CD4-positive, alpha-beta T cell treated with Interleukin-4 for 1 hour (primary cell): Measurements from ENCODE around the gene POLR1G.

Experiments
- DNase-seq, 2 donors: peaks; one replicate each; pipeline ENCODE4 v3.0.0-alpha.2; 2020 to 2022

The POLR1G gene

DNA sequence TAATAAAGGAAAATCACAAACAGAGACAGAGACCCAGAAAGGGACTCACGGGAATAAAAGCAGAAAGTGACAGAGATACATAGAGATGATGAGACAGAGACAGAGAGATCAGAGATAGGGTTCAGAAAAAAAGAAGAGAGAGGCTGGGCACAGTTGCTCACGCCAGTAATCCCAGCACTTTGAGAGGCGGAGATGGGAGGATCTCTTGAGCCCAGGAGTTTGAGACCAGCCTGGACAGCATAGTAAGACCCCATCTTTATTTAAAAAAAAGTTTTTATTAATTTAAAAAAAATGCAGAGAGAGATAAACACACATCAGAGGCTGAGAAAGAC lies 41.9 kb downstream of the POLR1G start:
- DNase-seq, result no peak

DNA sequence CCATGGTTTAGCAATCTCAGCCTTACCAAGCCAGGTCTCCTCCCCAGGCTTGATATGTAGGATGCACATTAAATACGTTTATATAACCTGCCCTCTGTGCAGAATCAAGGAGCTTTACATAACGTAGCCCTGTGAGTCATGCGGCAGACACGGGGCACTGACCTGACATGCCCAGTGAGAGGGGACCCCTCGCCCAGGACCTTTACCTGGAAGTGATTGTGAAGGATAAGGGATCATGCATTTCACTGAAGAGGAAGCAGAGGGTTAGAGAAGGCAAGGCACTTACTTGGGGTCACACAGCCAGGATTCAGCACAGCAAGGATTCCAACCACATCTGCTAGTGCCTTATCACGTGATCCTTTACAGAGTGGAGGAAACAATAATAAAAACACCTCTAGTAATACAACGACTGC lies 42.4 kb downstream of the POLR1G start:
- peak; percentile 37 to 39 for DNase-seq

DNA sequence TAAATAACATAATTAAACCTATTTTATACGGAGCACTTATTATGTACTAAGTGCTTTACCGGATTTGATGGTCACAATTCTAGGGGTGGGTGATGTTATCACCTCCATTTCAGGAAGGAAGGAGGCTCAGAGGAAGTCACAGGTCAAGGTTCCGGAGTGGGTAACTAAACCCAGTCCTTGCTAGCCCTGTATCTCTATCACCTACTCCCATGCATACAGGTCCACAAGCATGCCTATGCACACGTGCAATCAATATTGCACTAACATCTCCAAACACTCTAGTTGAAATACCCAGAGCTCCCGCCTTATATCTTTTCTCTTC lies 43.5 kb downstream of the POLR1G start:
- peak; percentile 74 to 83 for DNase-seq

DNA sequence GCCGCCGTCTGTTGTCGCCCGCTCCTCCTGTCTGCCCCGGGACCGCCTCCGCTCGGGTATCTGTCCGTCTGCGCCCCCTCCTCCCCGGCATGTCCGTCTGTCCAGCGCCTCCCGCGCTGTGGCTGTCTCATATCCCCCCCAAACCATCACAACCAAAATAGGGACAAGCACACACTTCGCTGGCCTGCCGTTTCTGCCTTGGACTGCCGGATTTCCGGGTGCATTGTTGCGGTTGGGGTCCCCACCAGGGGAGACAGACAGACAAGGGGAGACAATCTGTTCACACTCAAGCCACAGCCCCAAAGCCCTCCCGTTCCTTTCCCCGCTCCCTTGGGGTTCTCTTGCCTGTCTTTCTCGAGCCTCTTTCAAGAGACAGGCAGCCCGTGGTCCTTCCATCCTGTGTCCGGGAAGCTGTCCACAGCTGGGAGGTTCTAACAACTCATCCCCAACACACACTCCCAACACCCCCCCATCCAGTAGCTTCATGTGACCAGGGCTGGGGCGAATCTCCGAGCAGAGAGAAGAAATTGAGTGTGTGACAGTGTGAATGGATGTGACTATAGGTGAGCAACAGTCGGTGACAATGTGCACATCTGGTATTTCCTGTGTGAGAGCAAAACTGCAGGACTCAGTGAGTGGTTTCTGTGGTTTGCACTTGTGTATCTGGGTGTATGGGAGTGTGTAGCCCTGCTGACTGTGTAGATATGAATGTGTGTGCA lies 44.8 kb downstream of the POLR1G start:
- DNase-seq, result peak; percentile 83 to 87

DNA sequence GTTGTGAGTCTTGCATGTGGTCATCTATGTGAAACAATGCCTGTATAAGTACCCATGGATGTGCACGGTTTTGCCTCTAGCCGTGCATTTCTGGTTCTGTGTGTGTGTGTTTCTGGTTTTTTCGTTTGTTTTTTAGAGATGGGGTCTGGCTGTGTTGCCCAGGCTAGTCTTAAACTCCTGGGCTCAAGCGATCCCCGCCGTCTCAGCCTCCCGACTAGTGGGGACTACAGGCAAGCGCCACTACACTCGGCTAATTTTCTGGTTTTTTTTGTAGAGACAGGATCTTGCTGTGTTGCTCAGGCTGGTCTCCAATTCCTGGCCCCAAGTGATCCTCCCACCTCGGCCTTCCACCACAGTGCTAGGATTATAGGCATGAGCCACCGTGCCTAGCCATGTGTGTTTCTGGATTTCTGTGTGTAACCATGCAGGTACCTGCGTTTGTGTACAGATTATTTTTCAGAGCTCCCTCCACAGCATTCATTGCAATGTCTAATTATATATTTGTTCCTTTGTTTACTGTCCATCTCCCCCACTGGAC lies 45.5 kb downstream of the POLR1G start:
- no peak for DNase-seq

DNA sequence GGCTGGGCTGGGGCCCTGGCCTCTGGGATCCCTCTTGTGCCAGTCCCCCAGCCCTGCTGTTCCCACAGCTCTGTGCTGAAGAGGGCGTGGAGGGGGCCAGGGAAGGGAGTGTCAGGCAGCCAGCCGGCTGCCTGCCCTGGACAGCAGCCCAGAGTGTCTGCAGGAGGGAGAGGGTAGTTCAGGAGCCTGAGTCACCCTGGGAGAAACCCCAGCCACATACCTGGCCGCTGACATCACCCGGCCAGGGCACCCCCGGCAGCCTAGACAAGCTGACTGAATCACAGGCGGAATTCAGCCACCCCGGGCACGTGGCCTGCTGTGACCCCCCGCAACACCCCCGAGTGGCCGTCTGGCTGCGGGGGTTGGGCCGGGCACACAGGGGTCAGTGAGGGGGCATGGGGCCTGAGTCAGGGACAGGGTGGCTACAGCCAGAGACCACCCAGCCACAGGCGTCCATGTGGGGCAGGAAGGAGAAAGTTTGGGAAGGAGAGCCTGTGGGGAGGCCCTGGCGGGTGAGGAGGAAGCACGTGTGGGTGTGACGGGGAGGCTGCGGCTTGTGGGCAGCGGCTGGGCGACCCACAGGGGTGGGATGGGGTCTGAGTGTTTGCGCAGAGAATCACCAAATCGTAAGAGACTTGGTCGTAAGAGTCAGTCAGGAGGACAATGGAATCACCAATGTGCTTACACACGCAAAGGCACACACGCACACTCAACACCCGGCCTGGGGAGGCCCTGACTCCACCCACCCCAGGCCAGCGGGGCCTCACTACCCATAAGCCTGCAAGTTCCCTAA lies 49.5 kb downstream of the POLR1G start:
- DNase-seq, result peak; percentile 76 to 89

DNA sequence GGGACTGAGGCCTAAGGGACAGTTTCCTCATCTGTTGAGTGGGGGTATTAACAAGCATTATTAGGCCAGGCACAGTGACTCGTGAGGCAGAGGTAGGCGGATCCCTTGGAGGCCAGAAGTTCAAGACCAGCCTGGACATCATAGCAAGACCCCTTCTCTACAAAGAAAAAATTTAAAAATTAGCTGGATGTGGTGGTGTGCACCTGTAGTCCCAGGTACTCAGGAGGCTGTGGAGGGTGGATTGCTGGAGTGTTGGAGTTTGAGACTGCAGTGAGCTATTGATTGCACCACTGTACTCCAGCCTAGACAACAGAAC lies 50.0 kb downstream of the POLR1G start:
- no peak for DNase-seq

DNA sequence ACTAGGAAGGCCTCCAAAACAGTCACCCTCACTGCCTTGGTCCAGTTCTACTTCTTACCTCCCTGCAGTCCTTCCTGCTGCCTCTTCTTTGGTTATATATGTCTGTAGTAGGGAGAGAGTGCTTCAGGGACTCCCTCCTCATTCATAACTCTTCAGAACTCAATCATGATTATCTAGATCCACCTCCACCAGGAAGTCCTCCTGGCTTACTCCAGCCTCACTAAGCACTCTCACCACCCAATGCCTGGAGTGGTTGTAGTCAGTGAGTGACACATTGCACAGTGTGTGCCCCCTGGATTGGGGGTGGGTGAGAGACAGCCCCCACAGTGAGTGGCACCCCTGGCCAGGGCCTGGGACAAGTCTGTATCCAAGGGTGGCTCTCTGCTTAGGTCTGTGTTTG lies 51.3 kb downstream of the POLR1G start:
- no peak for DNase-seq
